ENCODE measurements around the gene CYP2S1.

The CYP2S1 gene

GRCh38 chr19:41198559-41198958, 5.5 kb downstream of the CYP2S1 start:
- no peak for TF ChIP-seq CTCF (IDR thresholded peaks at IDR 0.05; ENCODE audit: extremely low read depth, insufficient read depth, missing control alignments)
- in situ Hi-C loops (cut with MboI; ENCODE audit: low pct_unique_long_range_greater_than_20kb, low sequenced_read_pairs, unreplicated experiment), result no loop called here
- DNase-seq (ENCODE audit: low spot score), result no peak

- no peak for DNase-seq (ENCODE audit: low spot score)
- in situ Hi-C loops (cut with MboI; ENCODE audit: low pct_unique_long_range_greater_than_20kb, low sequenced_read_pairs, unreplicated experiment), result loop anchor here (10.0 kb wide), 2 partner anchors 51 to 111 kb away; partner anchors contain the start of gene CCDC97
- no peak for TF ChIP-seq CTCF (IDR thresholded peaks at IDR 0.05; ENCODE audit: extremely low read depth, insufficient read depth, missing control alignments)
These were observed 10.4 kb downstream of the CYP2S1 start for GRCh38 chr19:41203371-41203770.

GRCh38 chr19:41204338-41204737, 11.3 kb downstream of the CYP2S1 start:
- peak; percentile 82 for TF ChIP-seq CTCF (IDR thresholded peaks at IDR 0.05; ENCODE audit: extremely low read depth, insufficient read depth, missing control alignments)
- in situ Hi-C loops (cut with MboI; ENCODE audit: low pct_unique_long_range_greater_than_20kb, low sequenced_read_pairs, unreplicated experiment), result loop anchor here (10.0 kb wide), 2 partner anchors 50 to 110 kb away; partner anchors contain the start of gene CCDC97
- DNase-seq (ENCODE audit: low spot score), result peak; percentile 84

GRCh38 chr19:41205995-41206394, 13.0 kb downstream of the CYP2S1 start:
- in situ Hi-C loops (cut with MboI; ENCODE audit: low pct_unique_long_range_greater_than_20kb, low sequenced_read_pairs, unreplicated experiment), result loop anchor here (10.0 kb wide), 2 partner anchors 49 to 109 kb away; partner anchors contain the start of gene CCDC97
- peak; percentile 7 for TF ChIP-seq CTCF (IDR thresholded peaks at IDR 0.05; ENCODE audit: extremely low read depth, insufficient read depth, missing control alignments)
- no peak for DNase-seq (ENCODE audit: low spot score)

GRCh38 chr19:41206456-41206855, 13.4 kb downstream of the CYP2S1 start:
- no peak for TF ChIP-seq CTCF (IDR thresholded peaks at IDR 0.05; ENCODE audit: extremely low read depth, insufficient read depth, missing control alignments)
- in situ Hi-C loops (cut with MboI; ENCODE audit: low pct_unique_long_range_greater_than_20kb, low sequenced_read_pairs, unreplicated experiment), result loop anchor here (10.0 kb wide), 2 partner anchors 48 to 108 kb away; partner anchors contain the start of gene CCDC97
- DNase-seq (ENCODE audit: low spot score), result no peak

GRCh38 chr19:41206926-41207750, 14.1 kb downstream of the CYP2S1 start:
- no peak for DNase-seq (ENCODE audit: low spot score)
- in situ Hi-C loops (cut with MboI; ENCODE audit: low pct_unique_long_range_greater_than_20kb, low sequenced_read_pairs, unreplicated experiment), result loop anchor here (10.0 kb wide), 2 partner anchors 48 to 108 kb away; partner anchors contain the start of gene CCDC97
- no peak for TF ChIP-seq CTCF (IDR thresholded peaks at IDR 0.05; ENCODE audit: extremely low read depth, insufficient read depth, missing control alignments)

Data from GM13977 (cell line).